ENCODE measurements around the gene CHD6. TPM values are rescaled to one million over a fixed set of nuclear protein-coding genes. Genes with fewer than 3 reads are reported as not detected.

The CHD6 gene
- total RNA-seq, 2 experiments from 2014 or later: 39.4 to 42.5 TPM

GRCh38 chr20:41468994-41469600, 149.1 kb downstream of the CHD6 start:
- H3K27ac Mint-ChIP-seq: no peak overlapping the region
- H3K4me1 Mint-ChIP-seq: no peaks in the 10 kb centered on the region
- H3K4me3 Mint-ChIP-seq: no peak overlapping the region
- H3K36me3 Mint-ChIP-seq (ENCODE audit: low read depth): peaks cover 37% of the 10 kb centered on the region
- H3K27me3 Mint-ChIP-seq: no peaks in the 10 kb centered on the region
- H3K9me3 Mint-ChIP-seq: peaks cover 3% of the 10 kb centered on the region
- CTCF ChIA-PET: no interaction called here
- DNase-seq: no peak
- POLR2A ChIA-PET: no interaction called here

DNA sequence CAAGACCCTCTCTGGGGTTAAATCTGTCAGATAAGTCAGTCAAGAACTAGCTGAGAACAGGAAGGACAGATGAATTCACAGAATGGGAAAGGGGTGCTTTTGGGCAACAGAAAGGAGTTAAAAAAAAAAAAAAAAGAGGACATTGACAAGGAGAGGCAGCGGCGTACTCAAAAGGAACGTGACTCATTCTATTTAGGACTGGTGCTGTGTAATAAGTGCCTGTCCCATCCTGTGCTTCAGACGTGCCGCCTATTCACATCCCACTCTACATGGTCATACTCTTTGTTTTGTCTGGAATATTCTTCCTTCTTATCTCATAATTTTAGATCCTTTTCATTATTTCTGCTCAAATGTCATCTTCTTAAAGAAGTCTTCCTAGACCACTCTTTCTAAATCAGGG, 150.5 kb downstream of the CHD6 start:
- ChIA-PET POLR2A (no interaction called here), CTCF (no interaction called here)
- H3K4me1 Mint-ChIP-seq: no peaks in the 10 kb centered on the region
- peaks cover 34% of the 10 kb centered on the region for H3K36me3 Mint-ChIP-seq (ENCODE audit: low read depth)
- H3K27ac Mint-ChIP-seq: no peak overlapping the region
- no peak overlapping the region for H3K4me3 Mint-ChIP-seq
- H3K9me3 Mint-ChIP-seq: peaks cover 3% of the 10 kb centered on the region
- DNase-seq: no peak
- H3K27me3 Mint-ChIP-seq: no peaks in the 10 kb centered on the region

GRCh38 chr20:41467220-41467619, 151.0 kb downstream of the CHD6 start:
- no peak overlapping the region for H3K4me3 Mint-ChIP-seq

DNA sequence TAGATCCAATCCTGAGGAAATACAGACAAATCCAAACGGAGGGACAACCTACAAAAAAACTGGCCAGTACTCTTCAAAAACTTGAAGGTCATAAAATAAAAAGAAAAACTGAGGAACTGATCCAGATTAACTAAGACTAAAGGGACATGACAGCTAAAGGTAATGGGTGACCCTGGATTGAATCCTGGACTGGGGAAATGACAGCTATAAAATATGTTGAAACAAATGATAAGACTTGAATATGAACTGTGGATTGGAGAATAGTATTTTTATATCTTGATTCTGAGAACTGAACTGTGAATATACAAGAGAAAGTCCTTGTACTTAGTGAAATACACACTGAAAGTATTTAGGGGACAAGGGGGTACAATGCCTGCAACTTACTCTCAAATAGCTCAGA, 154.6 kb downstream of the CHD6 start:
- peaks cover 34% of the 10 kb centered on the region for H3K36me3 Mint-ChIP-seq (ENCODE audit: low read depth)
- CTCF ChIA-PET: no interaction called here
- DNase-seq: no peak
- POLR2A ChIA-PET: no interaction called here
- H3K4me1 Mint-ChIP-seq: peaks cover 4% of the 10 kb centered on the region
- H3K4me3 Mint-ChIP-seq: no peak overlapping the region
- H3K9me3 Mint-ChIP-seq: peaks cover 14% of the 10 kb centered on the region
- no peak overlapping the region for H3K27ac Mint-ChIP-seq
- H3K27me3 Mint-ChIP-seq: no peaks in the 10 kb centered on the region

More at GRCh38 chr20:41467220-41467619, 151.0 kb downstream of the CHD6 start:
- H3K27me3 Mint-ChIP-seq: no peaks in the 10 kb centered on the region
- peaks cover 3% of the 10 kb centered on the region for H3K9me3 Mint-ChIP-seq
- CTCF ChIA-PET: no interaction called here
- H3K36me3 Mint-ChIP-seq (ENCODE audit: low read depth): peaks cover 31% of the 10 kb centered on the region
- no peak for DNase-seq
- H3K4me1 Mint-ChIP-seq: peaks cover 3% of the 10 kb centered on the region
- H3K27ac Mint-ChIP-seq: no peak overlapping the region
- POLR2A ChIA-PET: no interaction called here

GRCh38 chr20:41462372-41463161, 155.6 kb downstream of the CHD6 start:
- Mint-ChIP-seq H3K36me3 (ENCODE audit: low read depth) (peaks cover 29% of the 10 kb centered on the region), H3K9me3 (peaks cover 14% of the 10 kb centered on the region), H3K4me1 (peaks cover 4% of the 10 kb centered on the region), H3K27ac (no peak overlapping the region), H3K27me3 (no peaks in the 10 kb centered on the region), H3K4me3 (no peak overlapping the region)
- no peak for DNase-seq
- ChIA-PET CTCF (no interaction called here), POLR2A (no interaction called here)

DNA sequence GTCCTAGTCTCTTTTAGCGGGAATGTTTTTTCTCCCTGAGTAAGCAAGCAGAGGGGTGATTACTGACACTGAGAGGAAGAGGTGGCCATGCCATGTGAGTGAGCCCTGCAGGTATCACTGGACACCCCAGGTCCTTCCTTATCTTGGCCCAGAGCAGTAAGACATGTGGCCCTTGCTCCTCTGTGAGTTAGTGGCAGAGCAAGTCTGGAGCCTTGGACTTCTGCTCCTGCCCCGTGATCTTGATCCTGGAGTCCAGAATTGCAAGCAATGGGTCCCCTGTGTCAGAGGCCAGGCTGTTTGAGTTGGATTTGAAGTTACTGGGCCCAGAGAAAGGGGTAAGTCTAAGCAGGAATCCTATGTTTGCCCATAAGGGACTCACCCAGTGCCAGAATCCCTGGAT, 159.4 kb downstream of the CHD6 start:
- POLR2A ChIA-PET: no interaction called here
- Mint-ChIP-seq H3K27ac (no peak overlapping the region), H3K36me3 (ENCODE audit: low read depth) (peaks cover 38% of the 10 kb centered on the region), H3K27me3 (no peaks in the 10 kb centered on the region), H3K4me1 (peaks cover 4% of the 10 kb centered on the region), H3K9me3 (peaks cover 11% of the 10 kb centered on the region), H3K4me3 (no peak overlapping the region)
- CTCF ChIA-PET: no interaction called here
- DNase-seq: no peak

DNA sequence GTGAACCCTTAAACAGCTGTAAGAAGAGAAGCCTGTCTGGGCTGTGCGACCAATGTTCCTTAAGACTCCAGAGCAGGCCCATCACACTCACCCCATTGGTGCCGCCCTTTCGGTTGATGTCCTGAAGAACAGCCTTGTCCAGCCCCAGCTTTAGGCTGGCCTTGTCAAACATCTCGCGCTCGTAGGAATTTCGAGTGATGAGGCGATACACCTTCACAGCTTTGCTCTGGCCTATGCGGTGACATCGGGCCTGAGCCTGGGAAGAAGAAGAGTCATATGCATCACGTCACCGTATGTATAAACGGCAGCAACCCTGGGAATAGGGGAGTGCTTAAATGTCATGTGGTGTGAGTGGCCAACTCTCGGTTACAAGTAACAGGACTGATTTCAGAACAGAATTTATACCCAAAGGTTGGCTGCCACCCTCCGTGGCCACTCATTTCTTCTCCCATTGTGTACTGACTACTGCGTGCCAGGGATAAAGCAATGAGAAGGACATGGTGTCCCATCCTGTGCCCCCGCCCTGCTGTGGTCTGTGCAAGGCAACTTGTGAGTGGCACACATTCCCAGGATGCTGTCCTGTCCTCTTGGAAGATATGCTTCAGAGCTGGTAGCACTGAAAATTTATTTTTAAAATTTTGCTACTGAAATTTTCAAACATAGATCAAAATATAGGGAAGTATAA, 160.9 kb downstream of the CHD6 start:
- CTCF ChIA-PET: interaction anchor here (1.7 kb wide), 1 partner anchor 15 kb away, joined by 6 read pairs; no protein-coding TSS in a partner anchor

GRCh38 chr20:41456351-41456750, 161.8 kb downstream of the CHD6 start:
- peaks cover 9% of the 10 kb centered on the region for H3K9me3 Mint-ChIP-seq
- peaks cover 47% of the 10 kb centered on the region for H3K36me3 Mint-ChIP-seq (ENCODE audit: low read depth)
- ChIA-PET POLR2A (no interaction called here), CTCF (interaction anchor here (1.2 to 1.7 kb wide), 2 partner anchors 14 to 25 kb away, joined by 5 to 6 read pairs; no protein-coding TSS in a partner anchor)
- H3K4me1 Mint-ChIP-seq: no peaks in the 10 kb centered on the region
- no peak for DNase-seq
- no peaks in the 10 kb centered on the region for H3K27me3 Mint-ChIP-seq
- H3K4me3 Mint-ChIP-seq: no peak overlapping the region
- no peak overlapping the region for H3K27ac Mint-ChIP-seq

More for the DNA sequence above, 160.9 kb downstream of the CHD6 start:
- Mint-ChIP-seq H3K9me3 (peaks cover 11% of the 10 kb centered on the region), H3K27ac (no peak overlapping the region), H3K4me1 (peaks cover 1% of the 10 kb centered on the region), H3K4me3 (no peak overlapping the region), H3K27me3 (no peaks in the 10 kb centered on the region), H3K36me3 (ENCODE audit: low read depth) (peaks cover 50% of the 10 kb centered on the region)
- no peak for DNase-seq
- POLR2A ChIA-PET: no interaction called here

DNA sequence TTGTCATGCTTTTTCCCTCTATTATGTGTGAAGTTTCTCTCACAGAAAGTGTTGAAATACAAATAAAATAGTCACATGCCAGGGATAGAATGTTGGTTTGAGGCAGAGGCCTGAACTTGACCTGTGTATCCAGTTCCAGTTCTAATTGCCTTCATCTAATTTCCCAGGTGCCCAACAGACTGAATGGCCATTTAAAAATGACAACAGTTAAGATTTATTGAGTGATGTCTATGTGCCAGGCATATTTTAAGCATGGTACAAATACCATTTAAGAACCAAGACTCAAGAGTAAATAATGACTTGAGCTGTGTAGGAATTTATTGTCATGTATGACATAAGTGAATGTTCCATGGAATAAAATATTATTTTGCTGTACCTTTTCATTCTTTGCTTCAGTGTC, 163.9 kb downstream of the CHD6 start:
- no peak for DNase-seq
- ChIA-PET CTCF (no interaction called here), POLR2A (interaction anchor here (0.6 to 0.7 kb wide), 2 partner anchors 9 to 738 kb away, joined by 4 to 5 read pairs; no protein-coding TSS in a partner anchor)
- no peak overlapping the region for H3K4me3 Mint-ChIP-seq
- H3K36me3 Mint-ChIP-seq (ENCODE audit: low read depth): peaks cover 39% of the 10 kb centered on the region
- no peak overlapping the region for H3K27ac Mint-ChIP-seq
- no peaks in the 10 kb centered on the region for H3K9me3 Mint-ChIP-seq
- no peaks in the 10 kb centered on the region for H3K4me1 Mint-ChIP-seq
- H3K27me3 Mint-ChIP-seq: no peaks in the 10 kb centered on the region

- Mint-ChIP-seq H3K36me3 (ENCODE audit: low read depth) (peaks cover 39% of the 10 kb centered on the region), H3K9me3 (no peaks in the 10 kb centered on the region), H3K4me3 (no peak overlapping the region), H3K27ac (no peak overlapping the region), H3K4me1 (no peaks in the 10 kb centered on the region), H3K27me3 (no peaks in the 10 kb centered on the region)
- no peak for DNase-seq
- ChIA-PET CTCF (interaction anchor here (1.3 kb wide), 1 partner anchor 11 kb away, joined by 4 read pairs; no protein-coding TSS in a partner anchor), POLR2A (no interaction called here)
These were observed 164.9 kb downstream of the CHD6 start for GRCh38 chr20:41453010-41453950.

- H3K27me3 Mint-ChIP-seq: no peaks in the 10 kb centered on the region
- POLR2A ChIA-PET: no interaction called here
- no peak overlapping the region for H3K27ac Mint-ChIP-seq
- no peak overlapping the region for H3K4me3 Mint-ChIP-seq
- H3K9me3 Mint-ChIP-seq: no peaks in the 10 kb centered on the region
- H3K4me1 Mint-ChIP-seq: no peaks in the 10 kb centered on the region
- DNase-seq: no peak
- CTCF ChIA-PET: interaction anchor here (1.3 kb wide), 1 partner anchor 10 kb away, joined by 4 read pairs; no protein-coding TSS in a partner anchor
- peaks cover 44% of the 10 kb centered on the region for H3K36me3 Mint-ChIP-seq (ENCODE audit: low read depth)
These were observed 166.0 kb downstream of the CHD6 start for GRCh38 chr20:41452226-41452625.

- no peak overlapping the region for H3K27ac Mint-ChIP-seq
- H3K4me1 Mint-ChIP-seq: peaks cover 9% of the 10 kb centered on the region
- peaks cover 45% of the 10 kb centered on the region for H3K36me3 Mint-ChIP-seq (ENCODE audit: low read depth)
- no peak overlapping the region for H3K4me3 Mint-ChIP-seq
- no peaks in the 10 kb centered on the region for H3K9me3 Mint-ChIP-seq
- ChIA-PET CTCF (interaction anchor here (0.8 kb wide), 1 partner anchor 9 kb away, joined by 3 read pairs; no protein-coding TSS in a partner anchor), POLR2A (no interaction called here)
- DNase-seq: no peak
- no peaks in the 10 kb centered on the region for H3K27me3 Mint-ChIP-seq
These were observed 171.2 kb downstream of the CHD6 start for GRCh38 chr20:41447006-41447405.

All from activated CD4-positive, alpha-beta T cell treated with anti-CD3 and anti-CD28 coated beads, Interleukin-2, amount 10 ng/mL, durations not matched to agents 7 days and 5 days (primary cell).